DOHH2 (cell line): ENCODE results near the gene MED16.

Experiments
- H3F3A ChIP-seq: fragments of 200-600 bp; sonication (generic), shearing (Covaris generic); 2 replicates; pipeline ENCODE4 v1.6.0; 2016; ENCODE audit warnings: antibody characterized with exemption, mild to moderate bottlenecking; ENCODE audit not compliant: control insufficient read depth, insufficient read depth
- H3K27ac ChIP-seq: fragments of 200-600 bp; sonication (generic); 2 replicates; pipeline ENCODE4 v1.5.1; 2014; ENCODE audit warnings: low read depth, mild to moderate bottlenecking, low read length, moderate library complexity
- H3K27me3 ChIP-seq: fragments of 200-600 bp; sonication (generic); 2 replicates; pipeline ENCODE4 v1.6.1; 2014; ENCODE audit warnings: mild to moderate bottlenecking, low read length, mixed read lengths; ENCODE audit not compliant: control insufficient read depth
- H3K36me3 ChIP-seq: fragments of 200-600 bp; sonication (generic); 2 replicates; pipeline ENCODE4 v1.6.1; 2014; ENCODE audit warnings: mild to moderate bottlenecking, low read length, moderate library complexity, mixed read lengths; ENCODE audit not compliant: control insufficient read depth
- H3K4me1 ChIP-seq: fragments of 200-600 bp; sonication (generic); 2 replicates; pipeline ENCODE4 v1.6.1; 2014; ENCODE audit warnings: mild to moderate bottlenecking, low read length, mixed read lengths; ENCODE audit not compliant: control insufficient read depth
- H3K4me2 ChIP-seq: fragments of 200-600 bp; sonication (generic); 2 replicates; pipeline ENCODE4 v1.6.0; 2014; ENCODE audit warnings: mild to moderate bottlenecking, low read length, moderate library complexity
- H3K4me3 ChIP-seq: fragments of 200-600 bp; sonication (generic); 2 replicates; pipeline ENCODE4 v1.5.1; 2014; ENCODE audit warnings: mild to moderate bottlenecking, low read length, mixed read lengths
- H3K79me2 ChIP-seq: fragments of 200-600 bp; sonication (generic); 2 replicates; pipeline ENCODE4 v1.6.1; 2014; ENCODE audit warnings: mild to moderate bottlenecking, low read length, mixed read lengths; ENCODE audit not compliant: control insufficient read depth
- H3K9me2 ChIP-seq: fragments of 200-600 bp; sonication (generic); replicated peaks from 2 replicates; pipeline ENCODE4 v1.6.1; 2014; ENCODE audit warnings: mild to moderate bottlenecking, low read length, mixed read lengths; ENCODE audit not compliant: control insufficient read depth
- H3K9me3 ChIP-seq: fragments of 200-600 bp; sonication (generic); 2 replicates; pipeline ENCODE4 v1.6.1; 2014; ENCODE audit warnings: antibody characterized with exemption, low read length, mixed read lengths; ENCODE audit not compliant: control insufficient read depth, insufficient read depth
- H4K20me1 ChIP-seq: fragments of 200-600 bp; sonication (generic); 2 replicates; pipeline ENCODE4 v1.6.0; 2014; ENCODE audit warnings: low read depth, mild to moderate bottlenecking, antibody characterized with exemption, low read length, moderate library complexity; ENCODE audit not compliant: control insufficient read depth, insufficient read depth
- EZH2phosphoT487 ChIP-seq: fragments of 200-600 bp; sonication (generic); IDR thresholded peaks from 2 replicates; pipeline ENCODE4 v1.6.1; 2017; ENCODE audit warnings: borderline replicate concordance, mild to moderate bottlenecking, antibody characterized with exemption, low read length, moderate library complexity, mixed read lengths
- TF ChIP-seq, protein P1 (sequence below): fragments of 200-600 bp; sonication (generic); IDR thresholded peaks from one replicate; pipeline ENCODE4 v1.5.1; 2014; ENCODE audit warnings: antibody characterized with exemption, mild to moderate bottlenecking, low read depth, low read length; ENCODE audit not compliant: poor library complexity, severe bottlenecking

Gene MED16

DNA sequence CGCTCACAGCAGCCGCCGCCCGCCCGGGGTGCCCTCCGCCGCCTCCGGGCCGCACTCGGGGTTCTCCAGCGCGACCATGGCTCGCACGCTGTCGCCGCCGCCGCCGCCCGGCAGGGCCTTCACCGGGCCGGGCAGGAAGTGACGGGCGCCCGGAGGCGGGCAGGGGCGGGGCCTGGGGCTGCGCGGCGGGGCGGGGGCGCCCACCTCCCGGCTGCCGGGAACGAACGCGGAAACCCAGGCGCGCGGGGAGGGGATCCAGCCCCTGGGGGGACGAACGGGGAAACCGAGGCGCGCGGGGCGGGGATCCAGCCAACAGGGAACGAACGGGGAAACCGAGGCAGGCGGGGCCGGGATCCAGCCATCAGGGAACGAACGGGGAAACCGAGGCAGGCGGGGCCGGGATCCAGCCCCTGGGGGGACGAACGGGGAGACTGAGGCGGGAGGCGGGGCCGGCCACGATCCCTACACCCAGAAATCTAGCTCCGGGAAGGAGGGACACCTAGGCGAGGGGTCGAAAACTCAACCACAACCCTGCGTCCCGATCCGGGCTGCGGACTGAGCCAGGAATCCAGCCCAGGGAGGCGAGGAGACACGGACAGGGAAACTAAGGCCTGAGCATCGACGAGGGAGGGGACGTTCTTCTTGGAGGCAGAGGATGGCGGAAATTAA is 20.2 kb upstream of the MED16 start, which contains the start of gene R3HDM4:
TSS of gene R3HDM4 (minus strand) at position 140 of the 669 bp plus-strand sequence. CDS start at position 78, 62 bp downstream.
- Histone ChIP-seq H3F3A (peaks cover 14% of the 10 kb centered on the region), H3K4me3 (peak within 1 kb of the TSS; percentile 94), H3K79me2 (peaks cover 34% of the 10 kb centered on the region), H3K9me3 (no peaks in the 10 kb centered on the region), H3K4me2 (peak within 1 kb of the TSS; percentile 88), H3K4me1 (peaks cover 44% of the 10 kb centered on the region), H3K9me2 (no peaks in the 10 kb centered on the region), H3K36me3 (no peaks in the 10 kb centered on the region), H4K20me1 (no peaks in the 10 kb centered on the region), H3K27me3 (peaks cover 16% of the 10 kb centered on the region), H3K27ac (peak within 1 kb of the TSS; percentile 47)
- TF ChIP-seq EZH2phosphoT487, result no peak
- TF ChIP-seq, protein P1, sequence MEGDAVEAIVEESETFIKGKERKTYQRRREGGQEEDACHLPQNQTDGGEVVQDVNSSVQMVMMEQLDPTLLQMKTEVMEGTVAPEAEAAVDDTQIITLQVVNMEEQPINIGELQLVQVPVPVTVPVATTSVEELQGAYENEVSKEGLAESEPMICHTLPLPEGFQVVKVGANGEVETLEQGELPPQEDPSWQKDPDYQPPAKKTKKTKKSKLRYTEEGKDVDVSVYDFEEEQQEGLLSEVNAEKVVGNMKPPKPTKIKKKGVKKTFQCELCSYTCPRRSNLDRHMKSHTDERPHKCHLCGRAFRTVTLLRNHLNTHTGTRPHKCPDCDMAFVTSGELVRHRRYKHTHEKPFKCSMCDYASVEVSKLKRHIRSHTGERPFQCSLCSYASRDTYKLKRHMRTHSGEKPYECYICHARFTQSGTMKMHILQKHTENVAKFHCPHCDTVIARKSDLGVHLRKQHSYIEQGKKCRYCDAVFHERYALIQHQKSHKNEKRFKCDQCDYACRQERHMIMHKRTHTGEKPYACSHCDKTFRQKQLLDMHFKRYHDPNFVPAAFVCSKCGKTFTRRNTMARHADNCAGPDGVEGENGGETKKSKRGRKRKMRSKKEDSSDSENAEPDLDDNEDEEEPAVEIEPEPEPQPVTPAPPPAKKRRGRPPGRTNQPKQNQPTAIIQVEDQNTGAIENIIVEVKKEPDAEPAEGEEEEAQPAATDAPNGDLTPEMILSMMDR, result no peak

GRCh38 chr19:912181-913079 is 19.4 kb upstream of the MED16 start:
- peaks cover 14% of the 10 kb centered on the region for H3F3A ChIP-seq
- peak overlapping the region; percentile 94 for H3K4me3 ChIP-seq
- H3K9me2 ChIP-seq, result no peaks in the 10 kb centered on the region
- H3K9me3 ChIP-seq, result no peaks in the 10 kb centered on the region
- H3K27ac ChIP-seq, result peak overlapping the region; percentile 47; the same call in 1 of the 2 replicates
- peak overlapping the region; percentile 72 for H3K4me2 ChIP-seq
- peaks cover 8% of the 10 kb centered on the region for H3K27me3 ChIP-seq
- H4K20me1 ChIP-seq, result no peaks in the 10 kb centered on the region
- H3K4me1 ChIP-seq, result peaks cover 44% of the 10 kb centered on the region
- peaks cover 39% of the 10 kb centered on the region for H3K79me2 ChIP-seq
- H3K36me3 ChIP-seq, result no peaks in the 10 kb centered on the region
- no peak for TF ChIP-seq EZH2phosphoT487
- TF ChIP-seq, protein P1, result no peak

- Histone ChIP-seq H3K79me2 (peaks cover 44% of the 10 kb centered on the region), H3K4me1 (peaks cover 50% of the 10 kb centered on the region)
These were observed 18.4 kb upstream of the MED16 start for GRCh38 chr19:911197-912033.

More at GRCh38 chr19:911197-912033, 18.4 kb upstream of the MED16 start:
- H3K36me3 ChIP-seq, result no peaks in the 10 kb centered on the region
- no peak overlapping the region for H3K27ac ChIP-seq
- H3K4me3 ChIP-seq, result no peak overlapping the region
- TF ChIP-seq, protein P1, result no peak
- TF ChIP-seq EZH2phosphoT487, result no peak
- peaks cover 15% of the 10 kb centered on the region for H3F3A ChIP-seq
- H3K27me3 ChIP-seq, result no peaks in the 10 kb centered on the region
- H3K4me2 ChIP-seq, result peak overlapping the region; percentile 19; the same call in 1 of the 2 replicates
- H3K9me2 ChIP-seq, result no peaks in the 10 kb centered on the region
- no peaks in the 10 kb centered on the region for H3K9me3 ChIP-seq
- no peaks in the 10 kb centered on the region for H4K20me1 ChIP-seq
